LNCaP clone FGC (cell line): ENCODE data around the gene CDIPT.
"Not testable (repeated sequence)": the region's sequence is repeated elsewhere in the genome, so short reads cannot be mapped to it uniquely, and the experiment has no call there.

Experiments used
- DNase-seq: peaks from one replicate; pipeline ENCODE4 v3.0.0-alpha.2; 2011; ENCODE audit warnings: low read depth
- H3K4me3 ChIP-seq: 2 replicates; pipeline ENCODE4 v1.5.1; 2011; ENCODE audit warnings: mild to moderate bottlenecking, low read depth, low read length, control low read depth
- TF ChIP-seq, protein P1 (sequence below): IDR thresholded peaks from 2 replicates; pipeline ENCODE4 v1.5.1; 2012; ENCODE audit warnings: mild to moderate bottlenecking; ENCODE audit not compliant: control insufficient read depth, insufficient read depth; ENCODE audit errors: extremely low read depth

Gene CDIPT

DNA sequence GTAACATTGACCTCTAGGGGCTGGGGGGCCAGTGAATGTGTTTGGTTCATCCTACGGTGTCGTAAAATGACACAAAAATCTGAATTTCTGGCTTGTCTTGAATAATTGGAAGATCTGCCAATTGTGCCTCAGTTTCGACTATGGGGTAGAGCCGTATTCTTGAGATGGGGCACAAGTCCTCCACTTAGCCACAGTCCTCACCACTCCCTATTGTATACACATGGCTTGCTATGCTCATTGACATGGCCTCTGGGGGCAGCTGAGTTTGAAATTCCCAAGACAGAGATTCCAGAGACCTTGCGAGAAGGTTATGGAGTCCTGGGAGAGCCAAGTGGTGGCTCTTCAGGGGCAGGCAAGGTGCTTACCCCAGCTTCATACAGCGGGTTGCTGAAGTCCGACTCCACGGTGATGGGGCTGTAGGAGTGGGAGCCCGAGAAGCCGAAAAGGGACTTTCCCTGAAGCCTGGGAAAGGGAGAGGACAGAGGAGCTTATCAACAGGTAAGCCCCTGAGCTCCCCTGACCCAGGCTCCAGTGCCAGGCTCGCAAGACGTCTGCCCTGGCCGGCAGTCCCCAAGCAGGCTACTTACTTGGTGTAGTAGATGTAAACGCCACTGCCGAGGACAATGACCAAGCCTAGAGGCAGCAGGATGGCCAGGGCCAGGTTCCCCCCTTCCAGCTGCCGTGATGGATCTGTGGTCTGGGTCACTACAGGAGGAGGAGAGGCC, 9.0 kb upstream of the CDIPT start:
- DNase-seq = no peak
- TF ChIP-seq, protein P1, sequence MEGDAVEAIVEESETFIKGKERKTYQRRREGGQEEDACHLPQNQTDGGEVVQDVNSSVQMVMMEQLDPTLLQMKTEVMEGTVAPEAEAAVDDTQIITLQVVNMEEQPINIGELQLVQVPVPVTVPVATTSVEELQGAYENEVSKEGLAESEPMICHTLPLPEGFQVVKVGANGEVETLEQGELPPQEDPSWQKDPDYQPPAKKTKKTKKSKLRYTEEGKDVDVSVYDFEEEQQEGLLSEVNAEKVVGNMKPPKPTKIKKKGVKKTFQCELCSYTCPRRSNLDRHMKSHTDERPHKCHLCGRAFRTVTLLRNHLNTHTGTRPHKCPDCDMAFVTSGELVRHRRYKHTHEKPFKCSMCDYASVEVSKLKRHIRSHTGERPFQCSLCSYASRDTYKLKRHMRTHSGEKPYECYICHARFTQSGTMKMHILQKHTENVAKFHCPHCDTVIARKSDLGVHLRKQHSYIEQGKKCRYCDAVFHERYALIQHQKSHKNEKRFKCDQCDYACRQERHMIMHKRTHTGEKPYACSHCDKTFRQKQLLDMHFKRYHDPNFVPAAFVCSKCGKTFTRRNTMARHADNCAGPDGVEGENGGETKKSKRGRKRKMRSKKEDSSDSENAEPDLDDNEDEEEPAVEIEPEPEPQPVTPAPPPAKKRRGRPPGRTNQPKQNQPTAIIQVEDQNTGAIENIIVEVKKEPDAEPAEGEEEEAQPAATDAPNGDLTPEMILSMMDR = no peak
- H3K4me3 ChIP-seq = no peak overlapping the region

DNA sequence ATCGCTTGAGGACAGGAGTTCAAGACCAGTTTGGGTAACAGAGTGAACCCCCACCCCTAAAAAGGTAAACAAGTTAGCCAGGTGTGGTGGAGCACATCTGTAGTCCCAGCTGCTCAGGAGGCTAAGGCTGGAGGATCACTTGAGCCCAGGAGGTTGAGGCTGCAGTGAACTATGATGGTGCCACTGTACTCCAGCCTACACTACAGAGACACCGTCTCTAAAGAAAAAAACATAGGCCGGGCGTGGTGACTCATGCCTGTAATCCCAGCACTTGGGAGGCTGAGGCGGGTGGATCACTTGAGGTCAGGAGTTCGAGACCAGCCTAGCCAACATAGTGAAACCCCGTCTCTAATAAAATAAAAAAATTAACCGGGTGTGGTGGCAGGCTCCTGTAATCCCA, 6.0 kb upstream of the CDIPT start:
- DNase-seq, H3K4me3 ChIP-seq: not testable (repeated sequence)

DNA sequence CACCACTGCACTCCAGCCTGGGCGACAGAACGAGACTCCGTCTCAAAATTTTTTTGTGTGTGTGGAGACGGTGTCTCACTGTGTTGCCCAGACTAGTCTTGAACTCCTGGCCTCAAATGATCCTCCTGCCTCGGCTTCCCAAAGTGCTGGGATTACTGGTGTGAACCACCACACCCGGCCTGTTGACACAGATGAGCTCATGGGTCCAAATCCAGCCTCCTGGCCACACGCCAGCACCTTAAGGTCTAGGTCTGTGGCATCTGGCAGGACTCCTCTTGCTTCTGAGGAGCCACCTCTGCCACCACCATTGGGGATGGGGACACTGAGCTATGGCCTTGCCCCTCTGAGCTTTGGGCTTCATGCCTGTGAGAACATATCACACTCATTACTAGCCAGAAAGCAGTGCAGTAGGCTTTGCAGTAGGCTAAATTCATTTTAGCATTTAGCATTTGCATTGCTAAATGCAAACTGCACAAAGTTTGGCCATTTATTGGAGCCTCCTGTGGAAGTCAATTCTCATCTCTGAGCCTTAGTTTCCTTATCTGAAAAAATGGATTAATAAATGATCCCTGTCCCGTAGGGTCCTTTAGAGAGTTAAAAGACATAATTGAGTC, 5.5 kb upstream of the CDIPT start:
- TF ChIP-seq, protein P1 = no peak
- H3K4me3 ChIP-seq = no peak overlapping the region
- DNase-seq = no peak

DNA sequence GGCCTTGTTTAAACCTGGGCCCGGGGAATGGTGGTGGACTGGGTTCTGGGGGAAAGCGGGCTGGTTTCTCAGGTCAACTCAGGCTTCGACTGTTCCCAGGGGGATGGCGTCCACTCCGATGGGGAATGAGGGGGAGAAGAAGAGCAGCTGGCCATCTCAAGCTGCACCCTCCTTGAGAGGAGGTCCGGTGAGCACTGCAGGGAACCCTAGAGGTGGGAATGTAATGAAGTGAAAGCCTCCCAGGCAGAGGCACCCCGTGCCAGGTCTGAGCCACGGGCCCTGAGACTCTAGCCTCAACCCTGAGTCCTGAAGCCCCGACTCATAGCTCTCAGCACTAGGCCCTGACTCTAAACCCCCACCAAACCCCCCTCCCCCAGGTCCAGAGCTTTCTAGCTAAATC, 1.2 kb upstream of the CDIPT start:
- TF ChIP-seq, protein P1 = no peak
- DNase-seq = no peak
- H3K4me3 ChIP-seq = peak overlapping the region; percentile 89

DNA sequence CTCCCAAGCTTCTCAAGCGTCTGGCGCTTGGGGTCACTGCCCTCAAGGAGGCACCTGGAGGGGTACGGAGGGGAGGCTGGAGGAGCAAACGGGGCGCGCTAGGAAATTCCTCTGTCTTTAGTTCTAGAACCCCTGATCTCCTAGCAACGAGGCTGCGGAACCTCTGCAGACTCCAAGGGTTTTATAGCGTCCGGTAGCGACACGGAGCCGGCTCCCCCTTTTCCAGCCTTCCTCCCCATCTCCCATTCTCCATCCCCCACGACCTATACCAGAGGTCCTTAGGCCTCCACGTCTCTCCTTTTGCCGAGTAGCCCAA, 601 bp upstream of the CDIPT start:
- DNase-seq = no peak
- peak overlapping the region; percentile 89 for H3K4me3 ChIP-seq
- TF ChIP-seq, protein P1 = no peak

DNA sequence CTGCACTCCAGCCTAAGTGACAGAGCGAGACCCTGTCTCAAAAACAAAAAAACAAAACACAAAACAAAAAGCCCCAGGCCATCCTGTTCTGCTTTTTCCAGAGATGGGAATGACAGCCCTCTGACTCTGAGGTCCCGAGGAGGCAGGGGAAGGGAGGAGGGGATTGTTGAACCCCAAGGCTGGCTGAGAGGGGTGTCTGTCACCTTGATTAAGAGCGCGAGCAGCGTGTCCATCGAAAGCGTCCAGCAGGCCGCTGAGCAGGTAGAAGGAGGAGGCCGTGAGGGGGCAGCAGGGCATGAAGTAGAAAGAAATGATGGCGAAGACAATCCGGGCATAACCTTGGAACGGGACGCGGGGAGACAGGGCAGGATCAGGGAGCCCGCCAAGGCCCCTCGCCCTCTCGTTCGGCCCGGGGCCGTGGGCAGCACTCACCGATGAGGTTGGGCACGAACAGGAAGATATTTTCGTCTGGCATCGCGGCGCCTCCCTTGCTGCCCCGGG, 593 bp downstream of the CDIPT start:
- DNase-seq = no peak
- TF ChIP-seq, protein P1 = peak; percentile 30
- H3K4me3 ChIP-seq = peak overlapping the region; percentile 89

DNA sequence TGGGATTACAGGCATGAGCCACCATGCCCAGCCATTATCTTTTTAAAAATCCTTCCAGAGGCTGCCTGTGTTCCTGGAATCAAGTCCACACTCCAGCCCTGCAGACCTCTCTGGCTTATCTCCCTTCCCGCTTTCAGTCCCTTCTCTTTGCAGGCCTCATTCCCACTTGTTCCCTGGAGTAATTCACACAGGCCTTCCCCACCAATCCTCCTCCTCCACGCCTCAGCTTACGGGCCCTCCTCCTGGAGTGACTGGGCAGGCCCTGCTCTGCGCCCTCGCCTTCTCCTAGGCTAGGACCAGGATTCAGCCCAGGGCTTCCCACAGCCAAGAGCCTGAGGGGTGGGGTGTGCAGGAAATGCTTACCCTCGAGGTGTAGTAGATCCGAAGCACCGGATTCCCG, 2.8 kb downstream of the CDIPT start:
- DNase-seq = no peak

More for the DNA sequence above, 2.8 kb downstream of the CDIPT start:
- TF ChIP-seq, protein P1 = no peak
- no peak overlapping the region for H3K4me3 ChIP-seq
